GM12865 (cell line): ENCODE measurements around the gene NLN.

Experiments
- DNase-seq: peaks from one replicate; pipeline ENCODE4 v3.0.0; 2010; ENCODE audit warnings: low read depth
- H3K4me3 ChIP-seq: 2 replicates; pipeline ENCODE4 v1.5.1; 2011; ENCODE audit warnings: mild to moderate bottlenecking, low read depth, low read length, control low read depth
- CTCF ChIP-seq: IDR thresholded peaks from 2 replicates; pipeline ENCODE4 v1.5.1; 2011; ENCODE audit warnings: low read length, control low read depth, low read depth, inconsistent platforms; ENCODE audit not compliant: insufficient read depth; ENCODE audit errors: missing control alignments

Gene NLN

GRCh38 chr5:65695896-65696295 lies 26.1 kb upstream of the NLN start:
- no peak for DNase-seq
- TF ChIP-seq CTCF: no peak
- no peak overlapping the region for H3K4me3 ChIP-seq

GRCh38 chr5:65696892-65697291 lies 25.1 kb upstream of the NLN start:
- DNase-seq: no peak
- no peak overlapping the region for H3K4me3 ChIP-seq
- TF ChIP-seq CTCF: no peak

GRCh38 chr5:65699338-65699737 lies 22.7 kb upstream of the NLN start:
- DNase-seq: peak; percentile 6
- no peak for TF ChIP-seq CTCF
- H3K4me3 ChIP-seq: no peak overlapping the region

GRCh38 chr5:65702036-65702435 lies 20.0 kb upstream of the NLN start:
- TF ChIP-seq CTCF: no peak
- DNase-seq: no peak
- no peak overlapping the region for H3K4me3 ChIP-seq

GRCh38 chr5:65704621-65705239 lies 17.3 kb upstream of the NLN start:
- no peak overlapping the region for H3K4me3 ChIP-seq
- no peak for DNase-seq
- TF ChIP-seq CTCF: no peak

- no peak for DNase-seq
- no peak overlapping the region for H3K4me3 ChIP-seq
- TF ChIP-seq CTCF: no peak
These were observed 14.3 kb upstream of the NLN start for GRCh38 chr5:65707663-65708062.

GRCh38 chr5:65708145-65708544 lies 13.9 kb upstream of the NLN start:
- DNase-seq: no peak
- H3K4me3 ChIP-seq: no peak overlapping the region
- no peak for TF ChIP-seq CTCF
